Measurements from ENCODE around the gene ZFP1.

DNA sequence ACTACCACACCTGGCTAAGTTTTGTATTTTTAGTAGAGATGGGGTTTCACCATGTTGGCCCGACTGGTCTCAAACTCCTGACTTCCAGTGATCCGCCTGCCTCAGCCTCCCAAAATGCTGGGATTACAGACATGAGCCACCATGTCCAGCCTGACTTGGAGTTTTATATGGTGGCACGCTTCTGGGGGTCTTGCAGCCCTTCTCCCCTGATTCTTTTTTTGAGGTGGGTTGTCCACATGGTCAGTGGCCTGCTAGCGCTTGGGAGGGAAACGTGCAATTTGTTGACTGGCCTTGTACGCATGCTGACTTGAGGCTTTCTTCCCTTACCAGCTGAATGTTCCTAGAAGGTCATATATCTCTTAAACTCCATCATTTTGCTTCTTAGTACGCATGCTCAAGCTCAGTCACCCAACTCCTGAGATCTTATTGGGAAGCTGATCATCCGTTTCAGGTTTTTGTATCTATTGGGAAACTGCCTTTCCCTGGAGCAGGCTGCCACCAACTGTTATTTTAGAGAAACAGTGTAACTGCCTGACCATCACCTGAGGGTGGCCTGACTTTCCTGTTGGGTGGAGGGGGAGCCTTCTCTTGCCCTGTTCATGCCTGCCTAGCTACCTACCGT, 18.1 kb upstream of the ZFP1 start:
- TF ChIP-seq, protein P1, sequence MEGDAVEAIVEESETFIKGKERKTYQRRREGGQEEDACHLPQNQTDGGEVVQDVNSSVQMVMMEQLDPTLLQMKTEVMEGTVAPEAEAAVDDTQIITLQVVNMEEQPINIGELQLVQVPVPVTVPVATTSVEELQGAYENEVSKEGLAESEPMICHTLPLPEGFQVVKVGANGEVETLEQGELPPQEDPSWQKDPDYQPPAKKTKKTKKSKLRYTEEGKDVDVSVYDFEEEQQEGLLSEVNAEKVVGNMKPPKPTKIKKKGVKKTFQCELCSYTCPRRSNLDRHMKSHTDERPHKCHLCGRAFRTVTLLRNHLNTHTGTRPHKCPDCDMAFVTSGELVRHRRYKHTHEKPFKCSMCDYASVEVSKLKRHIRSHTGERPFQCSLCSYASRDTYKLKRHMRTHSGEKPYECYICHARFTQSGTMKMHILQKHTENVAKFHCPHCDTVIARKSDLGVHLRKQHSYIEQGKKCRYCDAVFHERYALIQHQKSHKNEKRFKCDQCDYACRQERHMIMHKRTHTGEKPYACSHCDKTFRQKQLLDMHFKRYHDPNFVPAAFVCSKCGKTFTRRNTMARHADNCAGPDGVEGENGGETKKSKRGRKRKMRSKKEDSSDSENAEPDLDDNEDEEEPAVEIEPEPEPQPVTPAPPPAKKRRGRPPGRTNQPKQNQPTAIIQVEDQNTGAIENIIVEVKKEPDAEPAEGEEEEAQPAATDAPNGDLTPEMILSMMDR (IDR thresholded peaks at IDR 0.05; ENCODE audit: low read length): no peak
- TF ChIP-seq EZH2 (optimal IDR thresholded peaks at IDR 0.05; ENCODE audit: low read depth, low read length): no peak

Measured in MM.1S (cell line).